GM19043 (cell line): ENCODE measurements around the gene FBXO2.
"Not testable (repeated sequence)": the region's sequence is repeated elsewhere in the genome, so short reads cannot be mapped to it uniquely, and the experiment has no call there.

Source experiments
- ATAC-seq: cut with Tn5 transposase; IDR thresholded peaks from one replicate; pipeline ENCODE4 v1.9.1; 2021; ENCODE audit warnings: low read depth; ENCODE audit not compliant: unreplicated experiment

FBXO2 gene

DNA sequence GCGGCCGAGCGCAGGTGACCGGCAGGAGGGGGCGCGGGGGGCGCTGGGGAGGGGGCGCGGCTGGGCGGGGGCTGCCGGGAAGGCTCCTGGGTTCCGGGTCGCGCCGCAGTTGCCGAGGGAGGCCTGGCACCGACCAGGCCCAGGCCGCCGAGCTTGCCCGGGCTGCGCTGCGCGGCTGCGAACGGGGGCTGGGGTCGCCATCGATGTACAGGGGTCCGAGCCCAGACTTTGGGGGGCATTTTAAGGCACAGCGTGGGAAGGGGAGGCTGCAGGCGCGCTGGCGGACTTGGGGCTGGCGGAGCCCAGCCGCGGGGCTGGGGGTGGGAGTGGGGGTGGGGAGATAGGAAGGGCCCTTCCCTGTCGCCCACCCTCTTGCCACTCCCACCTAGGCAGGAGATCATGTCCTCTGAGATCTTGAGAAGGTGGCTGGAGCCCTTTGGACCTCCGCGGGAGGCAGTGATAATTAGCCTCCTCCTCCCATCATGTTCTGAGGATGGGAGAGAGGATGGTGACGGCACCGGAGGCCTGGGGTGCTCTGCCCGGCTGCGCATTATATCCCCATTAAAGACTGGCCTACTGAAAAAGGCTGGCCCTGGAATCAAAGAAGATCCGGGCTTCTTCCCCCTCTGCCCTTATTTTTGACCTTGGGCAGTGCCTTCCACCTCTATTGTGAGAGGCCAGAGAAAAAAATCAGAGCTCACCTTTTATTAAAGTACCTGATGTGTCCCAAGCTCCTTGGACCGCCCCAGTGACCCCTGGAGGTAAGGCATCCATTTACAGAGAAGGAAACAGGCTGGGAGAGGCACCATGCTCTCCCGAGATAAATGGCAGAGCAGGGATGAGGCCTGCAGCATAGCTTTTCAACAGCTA is 945 bp upstream of the FBXO2 start:
- no peak for ATAC-seq

- no peak for ATAC-seq
Measured at GRCh38 chr1:11653861-11654136, 430 bp downstream of the FBXO2 start.

DNA sequence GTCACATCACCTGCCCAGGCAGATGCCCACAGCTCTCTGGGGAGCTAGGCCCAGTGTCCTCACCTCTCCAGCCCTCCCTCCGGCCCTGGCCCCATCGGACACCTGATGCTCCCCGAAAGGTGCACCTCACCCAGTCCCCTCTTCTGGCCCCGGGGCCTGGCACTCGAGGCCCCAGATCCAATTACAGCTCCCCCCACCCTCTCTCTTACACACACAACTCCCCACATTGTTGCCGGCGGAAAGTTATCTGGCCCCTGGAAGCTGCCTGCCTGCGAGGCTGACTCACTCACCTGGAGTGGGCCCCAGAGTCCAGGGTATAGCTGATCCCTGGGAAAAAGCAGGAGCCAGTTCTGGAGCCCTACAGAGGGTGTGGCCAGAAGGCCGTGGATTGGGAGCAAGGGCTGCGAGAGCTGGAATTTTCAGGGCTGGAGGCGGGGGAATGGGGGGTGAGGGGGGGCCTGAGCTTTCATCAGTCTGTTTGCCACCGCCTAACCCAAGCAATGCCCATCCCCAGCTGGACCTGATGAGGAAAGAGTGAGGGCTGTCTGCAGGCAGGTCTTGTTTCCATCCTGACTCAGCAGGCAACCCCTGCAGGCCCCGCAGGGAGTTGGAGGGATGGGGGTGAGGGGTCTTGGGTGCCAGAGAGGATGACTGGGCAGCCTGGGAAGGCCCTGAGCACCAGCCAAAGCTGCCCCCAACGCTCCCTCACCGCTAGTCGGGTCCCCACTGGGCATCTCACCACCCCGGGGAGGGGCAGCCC is 948 bp downstream of the FBXO2 start:
- ATAC-seq: no peak

- no peak for ATAC-seq
Measured at GRCh38 chr1:11652203-11652780, 1.9 kb downstream of the FBXO2 start.

- ATAC-seq: no peak
Measured at GRCh38 chr1:11651017-11651416, 3.2 kb downstream of the FBXO2 start.

DNA sequence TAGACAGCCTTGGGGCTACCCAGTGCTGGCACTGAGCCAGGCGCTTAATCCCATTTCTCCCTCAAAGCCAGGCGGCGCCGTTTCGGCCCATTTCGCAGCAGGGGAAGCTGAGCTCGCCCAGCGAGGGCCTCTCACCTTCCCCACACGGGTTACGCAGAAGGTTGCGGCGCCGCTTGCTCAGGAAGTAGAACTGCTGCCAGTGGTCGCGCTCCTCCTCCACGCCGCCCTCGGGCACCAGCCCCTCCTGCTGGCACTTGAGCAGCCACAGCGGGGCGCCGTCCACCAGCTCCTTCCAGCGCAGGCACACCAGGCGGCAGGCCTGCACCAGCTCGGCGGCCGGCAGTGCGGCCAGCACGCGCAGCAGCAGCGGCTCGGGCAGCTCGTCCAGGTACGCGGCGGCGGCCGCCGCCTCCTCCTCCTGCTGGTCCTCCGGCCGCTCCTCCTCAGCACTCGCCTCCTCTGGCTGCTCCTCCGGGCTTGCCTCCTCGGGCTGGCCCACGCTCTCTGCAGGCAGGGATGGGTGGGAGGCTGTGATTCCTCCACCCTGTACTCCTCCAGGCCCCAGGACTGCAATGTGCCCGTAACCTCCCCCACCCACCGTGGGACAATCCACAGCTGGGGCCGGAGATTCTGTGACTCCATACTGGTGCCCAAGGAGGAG is 3.8 kb downstream of the FBXO2 start:
- ATAC-seq: no peak

DNA sequence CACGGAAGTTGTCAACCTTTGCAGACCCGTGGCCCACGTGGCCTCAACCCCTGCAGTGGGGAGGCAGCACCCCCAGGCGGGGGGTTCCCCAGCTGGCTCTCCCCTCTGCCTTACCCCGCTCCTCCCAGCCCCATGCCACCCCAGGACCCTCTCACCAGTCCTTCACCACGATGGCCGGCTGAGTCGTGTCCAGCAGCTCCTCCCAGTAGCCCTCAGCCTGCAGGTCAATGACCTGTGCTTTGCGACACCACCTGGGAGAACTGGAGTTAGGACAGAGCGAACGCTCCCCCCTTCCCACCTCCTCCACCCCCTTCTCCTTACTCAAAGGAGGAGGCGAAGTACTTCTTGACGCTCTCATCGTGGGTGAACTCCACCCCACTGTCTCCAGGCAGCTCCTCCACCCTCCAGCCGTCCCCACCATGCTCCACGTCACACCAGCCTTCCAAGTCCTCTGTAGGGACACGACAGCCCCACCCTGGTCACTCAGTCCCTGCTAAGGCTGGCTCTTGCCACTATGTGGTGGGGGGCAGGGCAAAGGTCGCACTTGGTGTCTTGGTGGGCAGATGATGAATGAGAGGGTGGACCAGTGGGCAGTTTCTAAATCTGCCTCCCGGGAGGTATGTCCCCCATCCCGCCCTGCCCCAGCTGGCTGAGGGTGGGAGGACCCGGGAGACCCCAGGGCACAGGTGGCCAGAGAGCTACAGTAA is 4.5 kb downstream of the FBXO2 start:
- ATAC-seq: no peak

GRCh38 chr1:11649237-11649623 is 5.0 kb downstream of the FBXO2 start:
- no peak for ATAC-seq

GRCh38 chr1:11648732-11649158 is 5.5 kb downstream of the FBXO2 start:
- no peak for ATAC-seq

- ATAC-seq: no peak
Measured at GRCh38 chr1:11648039-11648438, 6.2 kb downstream of the FBXO2 start.

- ATAC-seq: no peak
Measured at GRCh38 chr1:11647333-11647732, 6.9 kb downstream of the FBXO2 start.

DNA sequence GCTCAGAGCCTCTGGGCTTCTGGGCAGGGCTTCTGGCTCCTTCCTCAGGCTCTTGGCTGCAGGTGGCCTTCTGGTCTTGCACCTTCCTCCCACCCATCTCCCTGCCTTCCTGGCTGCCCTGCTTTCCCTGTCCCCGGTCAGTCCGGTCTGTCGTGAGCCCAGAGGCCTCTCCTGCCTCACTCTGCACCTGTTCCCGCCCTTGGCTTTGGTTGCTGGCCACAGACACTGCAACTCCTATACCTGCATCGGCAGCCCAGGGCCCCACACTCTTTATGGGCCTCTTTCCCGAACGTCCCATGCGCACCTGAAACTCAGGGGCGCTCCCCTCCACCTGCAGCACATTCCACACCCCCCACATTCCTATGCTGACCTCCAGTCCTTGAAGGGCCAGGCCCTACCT is 7.9 kb downstream of the FBXO2 start:
- ATAC-seq: no peak

DNA sequence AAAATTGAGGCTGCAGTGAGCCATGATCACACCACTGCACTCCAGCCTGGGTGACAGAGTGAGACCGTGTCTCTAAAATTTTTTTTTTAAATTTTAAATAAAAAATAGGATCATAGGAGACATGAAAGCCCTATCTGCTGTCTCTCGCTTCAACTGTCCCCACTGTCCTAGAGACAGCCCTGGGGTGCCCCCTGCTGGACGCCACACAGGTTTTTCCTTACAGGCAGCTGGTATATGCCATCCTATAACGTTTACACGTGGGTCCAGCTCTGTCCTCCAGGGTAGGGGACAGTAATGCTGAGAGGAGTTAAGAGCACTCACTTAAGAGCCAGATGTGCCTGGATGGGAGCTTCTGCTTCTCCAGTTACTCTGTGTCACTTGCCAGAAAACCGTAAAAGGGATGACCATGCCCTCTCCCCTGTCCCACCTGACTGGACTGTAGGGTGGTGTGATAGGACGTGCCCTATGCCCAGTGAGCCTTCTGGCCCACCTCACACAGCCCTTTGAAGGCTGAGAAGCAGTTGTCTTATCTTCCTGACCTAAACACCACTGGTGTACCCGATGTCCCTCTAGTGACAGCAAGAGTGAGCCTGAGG is 8.5 kb downstream of the FBXO2 start:
- no peak for ATAC-seq

DNA sequence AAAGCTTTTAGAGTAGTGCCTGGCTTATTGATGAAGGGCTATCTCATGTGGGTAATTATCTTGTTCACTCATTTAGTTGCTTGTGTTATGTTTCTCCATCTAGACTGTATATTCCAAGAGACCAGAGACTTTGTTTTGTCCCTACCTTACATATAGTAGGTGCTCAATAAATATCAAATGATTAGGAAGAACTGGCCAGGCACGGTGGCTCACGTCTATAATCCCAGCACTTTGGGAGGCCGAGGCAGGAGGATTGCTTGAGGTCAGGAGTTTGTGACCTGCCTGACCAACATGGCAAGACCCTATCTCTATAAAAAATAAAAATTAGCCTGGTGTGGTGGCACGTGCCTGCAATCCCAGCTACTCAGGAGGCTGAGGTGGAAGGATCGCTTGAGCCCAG is 9.0 kb downstream of the FBXO2 start:
- ATAC-seq: no peak

DNA sequence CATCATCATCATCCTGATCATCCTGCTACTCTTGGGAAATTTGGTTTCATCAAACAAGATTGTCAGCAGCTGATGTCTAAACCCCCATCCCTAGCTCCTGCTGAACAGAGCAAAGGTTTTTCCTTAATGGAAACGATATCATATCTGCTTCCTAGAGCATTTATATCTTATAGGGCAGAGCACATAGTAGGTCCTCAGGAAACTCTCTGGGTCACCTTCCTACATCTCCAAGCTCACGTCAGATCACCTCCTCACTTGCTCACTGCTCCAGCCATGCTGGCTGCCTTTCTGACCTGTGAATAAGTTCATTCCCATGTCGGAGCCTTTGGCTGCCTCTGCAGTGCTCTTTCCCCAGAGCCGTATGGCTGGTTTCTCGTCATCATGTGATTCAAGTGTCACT is 10.4 kb downstream of the FBXO2 start:
- ATAC-seq: no peak

DNA sequence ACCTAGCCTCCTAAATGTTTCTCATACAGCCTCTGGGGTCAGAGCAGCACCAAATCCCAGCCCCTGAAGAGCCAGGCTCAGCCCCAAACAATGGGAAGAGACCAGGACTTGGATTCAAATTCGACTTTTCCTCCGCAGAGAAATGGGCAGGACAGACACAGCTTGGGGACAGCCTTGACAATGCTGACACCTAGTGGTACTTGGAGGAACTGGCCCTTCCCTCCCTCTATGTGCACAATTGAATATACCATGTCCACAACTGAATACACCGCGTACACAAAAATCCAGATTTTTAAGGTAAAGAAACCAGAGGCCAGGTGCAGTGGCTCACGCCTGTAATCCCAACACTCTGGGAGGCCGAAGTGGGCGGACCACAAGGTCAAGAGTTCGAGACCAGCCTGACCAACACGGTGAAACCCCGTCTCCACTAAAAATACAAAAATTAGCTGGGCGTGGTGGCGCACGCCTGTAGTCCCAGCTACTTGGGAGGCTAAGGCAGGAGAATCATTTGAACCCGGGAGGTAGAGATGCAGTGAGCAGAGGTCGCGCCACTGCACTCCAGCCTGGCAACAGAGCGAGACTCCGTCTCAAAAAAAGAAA is 11.7 kb downstream of the FBXO2 start:
- ATAC-seq: not testable (repeated sequence)

GRCh38 chr1:11641776-11642305 is 12.4 kb downstream of the FBXO2 start:
- no peak for ATAC-seq

GRCh38 chr1:11640944-11641343 is 13.3 kb downstream of the FBXO2 start:
- ATAC-seq: no peak

DNA sequence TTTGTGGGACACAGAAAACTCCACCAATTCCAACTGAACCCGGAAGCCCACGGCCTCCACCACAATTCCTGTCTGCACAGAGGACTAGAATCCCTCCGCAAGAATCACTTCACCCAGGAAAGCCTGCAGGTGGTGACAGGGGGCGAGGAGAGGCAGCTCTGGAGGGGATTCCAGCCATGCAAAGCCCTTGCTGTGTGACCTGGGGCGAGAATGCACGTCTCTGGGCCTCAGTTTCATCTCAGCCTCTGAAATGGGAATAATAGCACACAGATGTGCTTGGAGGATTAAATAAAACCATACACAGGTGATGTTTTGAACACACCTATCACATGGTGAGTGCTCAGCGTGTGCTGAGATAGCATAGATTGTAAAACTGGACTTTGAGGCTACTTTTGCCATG is 14.1 kb downstream of the FBXO2 start:
- no peak for ATAC-seq

GRCh38 chr1:11639372-11639771 is 14.9 kb downstream of the FBXO2 start:
- ATAC-seq: no peak
